Breast epithelium (tissue), 3 donors: ENCODE measurements around the gene PIK3R5.

Experiments used
- POLR2A ChIP-seq: fragments of 450-650 bp; IDR thresholded peaks from one replicate; pipeline ENCODE4 v1.6.1; 2016; ENCODE audit warnings: antibody characterized with exemption, mild to moderate bottlenecking, moderate library complexity
- POLR2AphosphoS5 ChIP-seq, 3 donors: sonication (generic); formaldehyde crosslinking; IDR thresholded peaks; one replicate each; pipeline ENCODE4 v1.6.1; 2017; ENCODE audit warnings: antibody characterized with exemption in 3 of 3
- TF ChIP-seq, protein P1 (sequence below), 3 donors: fragments of 450-650 bp; IDR thresholded peaks; one replicate each; pipeline ENCODE4 v1.5.1; 2016 to 2017; ENCODE audit warnings: antibody characterized with exemption in 3 of 3, mild to moderate bottlenecking in 3 of 3, moderate library complexity in 3 of 3

DNA sequence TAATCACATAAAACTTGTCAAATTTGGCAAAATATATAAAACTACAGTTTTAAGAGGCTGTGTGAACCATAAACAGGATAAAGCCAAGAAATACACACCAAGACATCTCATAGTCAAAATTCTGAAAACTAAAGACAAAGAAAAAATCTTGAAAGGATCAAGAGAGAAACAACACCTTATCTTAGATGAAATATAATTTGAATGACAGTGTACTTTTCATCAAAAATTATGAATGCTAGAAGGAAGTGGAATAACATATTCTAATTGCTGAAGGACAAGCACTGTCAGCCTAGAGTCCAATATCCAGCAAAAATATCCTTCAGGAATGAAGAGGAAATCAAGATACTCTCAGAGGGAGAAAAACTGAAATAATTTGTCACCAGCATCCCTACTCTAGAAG lies 37.2 kb downstream of the PIK3R5 start:
- TF ChIP-seq, protein P1, sequence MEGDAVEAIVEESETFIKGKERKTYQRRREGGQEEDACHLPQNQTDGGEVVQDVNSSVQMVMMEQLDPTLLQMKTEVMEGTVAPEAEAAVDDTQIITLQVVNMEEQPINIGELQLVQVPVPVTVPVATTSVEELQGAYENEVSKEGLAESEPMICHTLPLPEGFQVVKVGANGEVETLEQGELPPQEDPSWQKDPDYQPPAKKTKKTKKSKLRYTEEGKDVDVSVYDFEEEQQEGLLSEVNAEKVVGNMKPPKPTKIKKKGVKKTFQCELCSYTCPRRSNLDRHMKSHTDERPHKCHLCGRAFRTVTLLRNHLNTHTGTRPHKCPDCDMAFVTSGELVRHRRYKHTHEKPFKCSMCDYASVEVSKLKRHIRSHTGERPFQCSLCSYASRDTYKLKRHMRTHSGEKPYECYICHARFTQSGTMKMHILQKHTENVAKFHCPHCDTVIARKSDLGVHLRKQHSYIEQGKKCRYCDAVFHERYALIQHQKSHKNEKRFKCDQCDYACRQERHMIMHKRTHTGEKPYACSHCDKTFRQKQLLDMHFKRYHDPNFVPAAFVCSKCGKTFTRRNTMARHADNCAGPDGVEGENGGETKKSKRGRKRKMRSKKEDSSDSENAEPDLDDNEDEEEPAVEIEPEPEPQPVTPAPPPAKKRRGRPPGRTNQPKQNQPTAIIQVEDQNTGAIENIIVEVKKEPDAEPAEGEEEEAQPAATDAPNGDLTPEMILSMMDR (IDR thresholded peaks at IDR 0.05): no peak
- TF ChIP-seq POLR2A (no peak), POLR2AphosphoS5 (IDR thresholded peaks at IDR 0.05) (no peak)
